GM19397 (cell line): ENCODE measurements around the gene PCDHGA1.
A peak's percentile ranks its signal among the peaks of the same experiment; 100 is the strongest.

Experiments used
- ATAC-seq: cut with Tn5 transposase; IDR thresholded peaks from one replicate; pipeline ENCODE4 v1.9.1; 2021; ENCODE audit warnings: mild to moderate bottlenecking, moderate library complexity; ENCODE audit not compliant: unreplicated experiment

PCDHGA1 gene

GRCh38 chr5:141510160-141510559 is 179.8 kb downstream of the PCDHGA1 start:
- no peak for ATAC-seq

GRCh38 chr5:141510850-141511601 is 180.7 kb downstream of the PCDHGA1 start:
- peak; percentile 19 for ATAC-seq

GRCh38 chr5:141511771-141512325 is 181.5 kb downstream of the PCDHGA1 start:
- ATAC-seq = no peak

- no peak for ATAC-seq
These were observed 182.1 kb downstream of the PCDHGA1 start for GRCh38 chr5:141512390-141512910.

GRCh38 chr5:141512911-141513626 is 182.8 kb downstream of the PCDHGA1 start:
- ATAC-seq = no peak

GRCh38 chr5:141513627-141514329 is 183.5 kb downstream of the PCDHGA1 start:
- no peak for ATAC-seq

- no peak for ATAC-seq
These were observed 184.2 kb downstream of the PCDHGA1 start for GRCh38 chr5:141514330-141515133.

- ATAC-seq = no peak
These were observed 184.8 kb downstream of the PCDHGA1 start for GRCh38 chr5:141515141-141515540.

GRCh38 chr5:141515946-141516671 is 185.8 kb downstream of the PCDHGA1 start:
- ATAC-seq = no peak

- no peak for ATAC-seq
These were observed 186.3 kb downstream of the PCDHGA1 start for GRCh38 chr5:141516672-141517025.

GRCh38 chr5:141517312-141517711 is 187.0 kb downstream of the PCDHGA1 start:
- no peak for ATAC-seq

GRCh38 chr5:141517880-141518617 is 187.7 kb downstream of the PCDHGA1 start:
- ATAC-seq = no peak

GRCh38 chr5:141518618-141519015 is 188.3 kb downstream of the PCDHGA1 start:
- ATAC-seq = no peak

- no peak for ATAC-seq
These were observed 189.6 kb downstream of the PCDHGA1 start for GRCh38 chr5:141519605-141520565.

GRCh38 chr5:141521244-141521781 is 191.0 kb downstream of the PCDHGA1 start:
- ATAC-seq = no peak

- ATAC-seq = no peak
These were observed 192.0 kb downstream of the PCDHGA1 start for GRCh38 chr5:141522301-141522700.

GRCh38 chr5:141523991-141524390 is 193.7 kb downstream of the PCDHGA1 start:
- no peak for ATAC-seq
